ENCODE results near the gene KNSTRN.
A peak's percentile ranks its signal among the peaks of the same experiment; 100 is the strongest.

The KNSTRN gene

GRCh38 chr15:40439960-40440742, 57.6 kb downstream of the KNSTRN start:
- peak; percentile 64 for DNase-seq (ENCODE audit: low spot score)
- TF ChIP-seq CTCF (IDR thresholded peaks at IDR 0.05; ENCODE audit: borderline replicate concordance, control extremely low read depth, extremely low read depth, insufficient read depth, missing control alignments), result no peak

GRCh38 chr15:40440743-40441564, 58.4 kb downstream of the KNSTRN start, which contains the start of gene BAHD1:
Gene BAHD1, plus strand, starts transcription at chr15:40440953. Its CDS starts 17,512 bp downstream, at chr15:40458465.
- TF ChIP-seq CTCF (IDR thresholded peaks at IDR 0.05; ENCODE audit: borderline replicate concordance, control extremely low read depth, extremely low read depth, insufficient read depth, missing control alignments), result no peak
- peak; percentile 100 for DNase-seq (ENCODE audit: low spot score)
- in situ Hi-C loops (cut with MboI; ENCODE audit: low sequenced_read_pairs, unreplicated experiment), result no loop called here

More at GRCh38 chr15:40439960-40440742, 57.6 kb downstream of the KNSTRN start:
- in situ Hi-C loops (cut with MboI; ENCODE audit: low sequenced_read_pairs, unreplicated experiment), result no loop called here

GRCh38 chr15:40441565-40442531, 59.3 kb downstream of the KNSTRN start:
- peak; percentile 68 for DNase-seq (ENCODE audit: low spot score)
- TF ChIP-seq CTCF (IDR thresholded peaks at IDR 0.05; ENCODE audit: borderline replicate concordance, control extremely low read depth, extremely low read depth, insufficient read depth, missing control alignments), result peak; percentile 43
- in situ Hi-C loops (cut with MboI; ENCODE audit: low sequenced_read_pairs, unreplicated experiment), result no loop called here

- DNase-seq (ENCODE audit: low spot score), result no peak
- in situ Hi-C loops (cut with MboI; ENCODE audit: low sequenced_read_pairs, unreplicated experiment), result no loop called here
- no peak for TF ChIP-seq CTCF (IDR thresholded peaks at IDR 0.05; ENCODE audit: borderline replicate concordance, control extremely low read depth, extremely low read depth, insufficient read depth, missing control alignments)
These were observed 60.7 kb downstream of the KNSTRN start for GRCh38 chr15:40443255-40443654.

GRCh38 chr15:40443846-40444245, 61.3 kb downstream of the KNSTRN start:
- TF ChIP-seq CTCF (IDR thresholded peaks at IDR 0.05; ENCODE audit: borderline replicate concordance, control extremely low read depth, extremely low read depth, insufficient read depth, missing control alignments), result no peak
- no peak for DNase-seq (ENCODE audit: low spot score)
- in situ Hi-C loops (cut with MboI; ENCODE audit: low sequenced_read_pairs, unreplicated experiment), result no loop called here

All from GM13976 (cell line).